Thyroid gland (tissue), 4 donors: Measurements from ENCODE around the gene EMC6.

ENCODE experiments used
- CTCF ChIP-seq, 6 experiments: fragments of 200-600 bp in 3 of 6; fragments of 450-650 bp in 3 of 6; sonication (generic) in 3 of 6; IDR thresholded peaks; one replicate each; pipeline ENCODE4 v1.5.1; 2016 to 2019; ENCODE audit warnings: antibody characterized with exemption in 6 of 6, mild to moderate bottlenecking in 2 of 6, inconsistent platforms in 1 of 6, moderate library complexity in 1 of 6
- POLR2A ChIP-seq, 2 donors: fragments of 450-650 bp; IDR thresholded peaks; one replicate each; pipeline ENCODE4 v1.6.1; 2017; ENCODE audit warnings: antibody characterized with exemption in 2 of 2, mild to moderate bottlenecking in 2 of 2, moderate library complexity in 1 of 2

- no peak for TF ChIP-seq POLR2A (IDR thresholded peaks at IDR 0.05)
- no peak for TF ChIP-seq CTCF (IDR thresholded peaks at IDR 0.05)
Observed at GRCh38 chr17:3672571-3672970, 4.0 kb downstream of the EMC6 start.
